Natural killer cell treated with Interleukin-12 subunit alpha and Interleukin-12 subunit beta and Interleukin-15 and Interleukin-18, amount 100 ng/mL, for 72 hours (primary cell): ENCODE data around the gene RAPGEF5. TPM values are rescaled to one million over a fixed set of nuclear protein-coding genes. Genes with fewer than 3 reads are reported as not detected.

Experiments used
- ATAC-seq, 2 donors: fragments of 150-1000 bp; cut with Tn5 transposase in 1 of 2; sonication (Bioruptor Pico), chemical (Tn5 transposase) in 1 of 2; 2 replicates each; pipeline ENCODE4 v1.10.0; 2021
- DNase-seq: peaks from one replicate; pipeline ENCODE4 v3.0.0; 2022; ENCODE audit warnings: low spot score
- H3K27ac Mint-ChIP-seq, 2 donors: 1 replicate in 1 of 2; 2 replicates in 1 of 2; pipeline ENCODE4 v1.8.0; 2022; ENCODE audit warnings: mixed read lengths in 2 of 2, mild to moderate bottlenecking in 1 of 2, moderate library complexity in 1 of 2
- H3K27me3 Mint-ChIP-seq, 2 donors: 1 replicate in 1 of 2; 2 replicates in 1 of 2; pipeline ENCODE4 v1.8.0; 2022; ENCODE audit warnings: mixed read lengths in 2 of 2
- H3K36me3 Mint-ChIP-seq: one replicate; pipeline ENCODE4 v1.8.0; 2022; ENCODE audit warnings: mixed read lengths
- H3K4me1 Mint-ChIP-seq, 2 donors: 1 replicate in 1 of 2; 2 replicates in 1 of 2; pipeline ENCODE4 v1.8.0; 2022; ENCODE audit warnings: low read depth in 2 of 2, mixed read lengths in 2 of 2, mild to moderate bottlenecking in 1 of 2
- H3K4me3 Mint-ChIP-seq: one replicate; pipeline ENCODE4 v1.8.0; 2022; ENCODE audit warnings: mixed read lengths
- H3K9me3 Mint-ChIP-seq: 2 replicates; pipeline ENCODE4 v1.8.0; 2022; ENCODE audit warnings: mixed read lengths
- total RNA-seq, 2 donors: library from RNA; stranded (reverse); gene quantifications; one replicate each; pipeline ENCODE4 v1.2.3, GENCODE V29; 2022

The RAPGEF5 gene
- total RNA-seq, 2 donors from 2014 or later = 0.26 to 1.1 TPM

DNA sequence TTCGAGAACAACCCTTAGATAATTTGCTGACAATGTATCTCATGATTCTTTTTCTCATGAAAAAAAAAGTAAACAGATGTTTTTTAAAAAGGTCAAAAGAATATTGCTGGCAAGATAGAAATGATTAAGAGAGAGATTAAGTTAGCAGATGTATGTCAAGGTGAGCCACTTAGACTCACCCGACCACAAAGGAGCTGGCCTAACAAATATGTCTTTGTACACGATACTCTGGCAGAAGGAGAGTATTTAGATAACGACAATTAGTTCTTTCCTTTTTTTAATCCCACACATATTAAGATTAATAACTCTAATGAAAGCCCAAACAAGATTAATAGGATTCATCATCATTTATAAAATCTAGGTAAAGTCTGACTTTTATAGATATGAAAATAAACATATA, 156.7 kb downstream of the RAPGEF5 start:
- no peak for DNase-seq
- H3K4me1 Mint-ChIP-seq = no peaks in the 10 kb centered on the region
- H3K9me3 Mint-ChIP-seq = no peaks in the 10 kb centered on the region
- ATAC-seq = no peak
- peaks cover 6 to 14% of the 10 kb centered on the region in 2 donors for H3K27me3 Mint-ChIP-seq
- no peak overlapping the region for H3K4me3 Mint-ChIP-seq
- no peak overlapping the region for H3K27ac Mint-ChIP-seq
- H3K36me3 Mint-ChIP-seq = no peaks in the 10 kb centered on the region

DNA sequence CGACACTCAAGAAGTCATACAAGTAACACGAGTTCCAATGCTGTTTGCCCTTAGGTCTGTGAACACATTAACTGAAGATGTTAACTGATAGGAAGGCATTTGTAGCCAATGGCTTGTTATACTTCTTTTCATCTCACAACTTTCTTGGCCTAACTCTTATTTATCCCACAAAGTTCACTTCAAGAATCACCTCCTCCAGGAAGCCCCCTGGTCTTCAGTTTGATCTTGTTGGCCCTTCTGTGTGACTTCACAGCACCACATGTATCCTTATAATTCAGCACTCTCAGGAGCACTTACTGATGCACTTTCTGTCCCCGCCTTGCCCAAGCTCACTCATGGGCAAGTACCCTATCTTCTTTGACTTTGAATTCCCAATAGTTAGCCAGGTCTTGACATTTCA, 159.6 kb downstream of the RAPGEF5 start:
- Mint-ChIP-seq H3K36me3 (no peaks in the 10 kb centered on the region), H3K4me1 (no peaks in the 10 kb centered on the region), H3K9me3 (no peaks in the 10 kb centered on the region), H3K27ac (no peak overlapping the region), H3K27me3 (peaks cover 1 to 5% of the 10 kb centered on the region in 2 donors), H3K4me3 (no peak overlapping the region)
- DNase-seq (no peak), ATAC-seq (no peak)

DNA sequence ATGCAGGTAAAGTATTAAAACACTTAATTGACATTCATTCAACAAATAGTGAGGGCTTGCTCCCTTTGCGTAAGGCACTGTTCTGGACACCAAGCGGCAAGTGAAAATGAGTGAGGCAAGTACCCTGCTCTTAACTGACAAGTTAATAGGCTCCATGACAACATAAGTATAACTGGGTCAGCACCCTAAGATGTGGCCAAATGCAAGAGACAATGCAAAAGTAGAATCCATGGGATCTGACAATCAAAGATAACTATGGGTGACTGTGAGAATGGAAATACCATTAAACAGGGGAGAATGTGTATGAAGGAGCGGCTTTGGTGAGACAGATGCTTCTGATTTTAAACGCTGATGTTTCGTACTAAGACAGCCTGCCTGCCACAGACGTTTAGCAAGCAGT, 160.5 kb downstream of the RAPGEF5 start:
- no peak for DNase-seq
- Mint-ChIP-seq H3K27me3 (peaks cover 2 to 5% of the 10 kb centered on the region in 2 donors), H3K9me3 (no peaks in the 10 kb centered on the region), H3K36me3 (no peaks in the 10 kb centered on the region), H3K4me3 (no peak overlapping the region), H3K4me1 (no peaks in the 10 kb centered on the region), H3K27ac (no peak overlapping the region)
- ATAC-seq = no peak

GRCh38 chr7:22195397-22196172, 161.4 kb downstream of the RAPGEF5 start:
- DNase-seq (no peak), ATAC-seq (no peak)
- Mint-ChIP-seq H3K27ac (no peak overlapping the region), H3K36me3 (no peaks in the 10 kb centered on the region), H3K9me3 (no peaks in the 10 kb centered on the region), H3K27me3 (peaks cover 2 to 5% of the 10 kb centered on the region in 2 donors), H3K4me1 (no peaks in the 10 kb centered on the region), H3K4me3 (no peak overlapping the region)

DNA sequence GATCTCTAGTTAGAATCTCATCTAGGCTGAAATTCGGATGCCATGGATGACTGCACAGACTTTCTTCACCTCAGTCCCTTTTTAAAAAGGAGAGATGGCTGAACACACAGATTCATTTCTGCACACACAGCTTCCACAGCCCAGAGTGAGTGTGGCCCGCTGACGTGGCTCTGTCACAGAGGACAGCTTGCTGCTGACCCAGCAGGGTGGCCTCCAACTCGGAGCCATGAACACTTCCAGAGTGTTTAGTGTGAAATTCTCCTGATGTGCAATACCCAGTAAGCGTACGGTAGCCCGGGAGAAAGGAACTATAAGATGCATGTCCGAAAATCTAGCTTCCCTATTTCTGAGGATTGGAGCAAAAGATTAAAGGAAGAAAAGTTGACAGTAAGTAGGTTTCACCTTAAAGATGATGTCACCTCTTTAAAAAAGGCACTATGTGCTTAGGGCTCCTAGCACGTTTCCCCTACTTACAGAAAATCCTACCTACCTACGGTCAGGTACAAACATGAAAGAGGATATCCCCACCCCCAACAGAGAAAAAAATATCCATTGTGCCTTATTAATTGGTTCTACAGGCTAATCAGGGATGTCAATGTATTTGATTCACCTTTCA, 162.2 kb downstream of the RAPGEF5 start:
- Mint-ChIP-seq H3K27me3 (peaks cover 2 to 5% of the 10 kb centered on the region in 2 donors), H3K27ac (no peak overlapping the region), H3K9me3 (no peaks in the 10 kb centered on the region), H3K4me3 (no peak overlapping the region), H3K4me1 (no peaks in the 10 kb centered on the region), H3K36me3 (no peaks in the 10 kb centered on the region)
- DNase-seq = no peak
- ATAC-seq = no peak

DNA sequence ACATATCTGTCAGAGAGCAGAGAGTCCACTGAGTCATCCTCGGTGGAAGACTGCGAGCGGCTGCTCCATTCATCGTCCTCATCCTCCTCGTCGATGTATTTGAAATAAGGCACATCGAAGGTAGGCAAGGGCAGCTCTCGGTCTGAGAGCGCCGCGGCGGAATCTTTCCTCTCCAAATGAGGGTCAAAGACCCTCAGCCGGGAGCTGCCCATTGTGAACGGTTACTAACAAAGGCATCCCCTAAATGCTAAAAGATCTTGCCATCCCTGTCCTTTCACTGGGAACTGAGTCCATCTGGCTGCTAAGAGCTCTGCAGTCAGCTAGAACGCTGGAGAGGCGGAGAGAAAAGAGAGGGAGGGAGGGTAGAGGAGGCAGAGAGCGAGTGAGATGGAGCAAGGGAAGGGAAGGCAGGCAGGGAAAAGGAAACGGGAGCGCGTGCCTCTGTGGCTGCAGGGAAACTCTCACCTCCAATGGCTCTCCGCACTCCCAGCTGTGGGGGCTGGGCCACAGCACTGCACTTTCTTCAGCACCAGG, 163.4 kb downstream of the RAPGEF5 start:
- no peak overlapping the region for H3K27ac Mint-ChIP-seq
- H3K36me3 Mint-ChIP-seq = no peaks in the 10 kb centered on the region
- no peak for DNase-seq

GRCh38 chr7:22192801-22193200, 164.2 kb downstream of the RAPGEF5 start:
- no peak for ATAC-seq
- no peak overlapping the region for H3K4me3 Mint-ChIP-seq
- no peaks in the 10 kb centered on the region for H3K4me1 Mint-ChIP-seq

More for the DNA sequence above, 163.4 kb downstream of the RAPGEF5 start:
- Mint-ChIP-seq H3K4me1 (no peaks in the 10 kb centered on the region), H3K4me3 (no peak overlapping the region), H3K27me3 (peaks cover 2 to 3% of the 10 kb centered on the region in 2 donors), H3K9me3 (no peaks in the 10 kb centered on the region)
- no peak for ATAC-seq

DNA sequence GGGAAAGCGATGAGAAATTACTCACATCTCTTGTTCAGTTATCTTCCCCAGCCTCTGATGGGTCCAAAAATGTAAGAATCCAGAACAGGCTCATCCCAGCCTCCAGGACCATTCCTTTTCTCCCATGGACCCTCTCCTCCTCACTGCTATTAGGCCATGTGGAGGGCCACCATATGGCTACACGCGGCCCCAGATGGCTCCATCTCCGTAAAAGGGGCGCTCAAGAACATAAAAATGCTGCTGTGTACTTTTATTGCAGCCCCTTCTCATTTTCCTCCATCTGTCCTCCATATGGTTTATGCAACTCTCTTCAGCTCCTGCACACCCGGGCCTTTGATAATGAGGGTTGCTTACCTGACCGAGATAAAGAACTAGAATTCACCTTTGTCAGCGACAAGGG, 166.2 kb downstream of the RAPGEF5 start:
- H3K27ac Mint-ChIP-seq = no peak overlapping the region
- DNase-seq (no peak), ATAC-seq (no peak)
- H3K9me3 Mint-ChIP-seq = no peaks in the 10 kb centered on the region
- H3K36me3 Mint-ChIP-seq = no peaks in the 10 kb centered on the region
- H3K4me1 Mint-ChIP-seq = no peaks in the 10 kb centered on the region
- H3K27me3 Mint-ChIP-seq = peaks cover 0 to 2% of the 10 kb centered on the region in 2 donors
- H3K4me3 Mint-ChIP-seq = no peak overlapping the region

More at GRCh38 chr7:22192801-22193200, 164.2 kb downstream of the RAPGEF5 start:
- DNase-seq = no peak
- Mint-ChIP-seq H3K9me3 (no peaks in the 10 kb centered on the region), H3K36me3 (no peaks in the 10 kb centered on the region), H3K27ac (no peak overlapping the region), H3K27me3 (peaks cover 0 to 2% of the 10 kb centered on the region in 2 donors)

GRCh38 chr7:22189741-22190140, 167.2 kb downstream of the RAPGEF5 start:
- no peak overlapping the region for H3K4me3 Mint-ChIP-seq
- ATAC-seq (no peak), DNase-seq (no peak)
- H3K9me3 Mint-ChIP-seq = no peaks in the 10 kb centered on the region
- H3K36me3 Mint-ChIP-seq = peaks cover 4% of the 10 kb centered on the region
- no peaks in the 10 kb centered on the region for H3K4me1 Mint-ChIP-seq
- H3K27me3 Mint-ChIP-seq = peaks cover 4 to 7% of the 10 kb centered on the region in 2 donors
- no peak overlapping the region for H3K27ac Mint-ChIP-seq

DNA sequence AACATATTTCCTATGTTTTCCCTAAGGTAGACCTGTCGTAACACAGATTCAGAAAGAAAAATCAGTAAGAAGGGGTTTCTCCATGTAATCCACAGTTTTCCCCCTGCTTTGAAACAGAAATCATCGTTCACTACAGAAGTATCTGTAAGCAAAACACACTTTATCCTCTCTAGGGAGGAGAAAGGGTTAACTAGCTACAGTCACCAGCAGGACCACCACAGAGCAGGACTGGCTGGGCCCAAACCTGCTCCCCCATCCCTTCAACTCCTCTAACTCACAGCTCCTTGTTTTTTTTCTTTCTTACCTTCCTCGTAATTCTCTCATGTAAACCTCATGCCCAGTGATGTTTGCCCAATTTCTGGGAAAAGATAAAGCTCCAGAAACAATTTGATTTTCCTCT, 167.7 kb downstream of the RAPGEF5 start:
- H3K9me3 Mint-ChIP-seq = no peaks in the 10 kb centered on the region
- H3K36me3 Mint-ChIP-seq = peaks cover 7% of the 10 kb centered on the region
- no peaks in the 10 kb centered on the region for H3K4me1 Mint-ChIP-seq
- DNase-seq = no peak
- H3K27me3 Mint-ChIP-seq = peaks cover 9 to 11% of the 10 kb centered on the region in 2 donors
- no peak overlapping the region for H3K27ac Mint-ChIP-seq
- H3K4me3 Mint-ChIP-seq = no peak overlapping the region
- no peak for ATAC-seq

GRCh38 chr7:22187691-22188348, 169.1 kb downstream of the RAPGEF5 start:
- Mint-ChIP-seq H3K9me3 (no peaks in the 10 kb centered on the region), H3K36me3 (peaks cover 7% of the 10 kb centered on the region), H3K27me3 (peaks cover 10 to 11% of the 10 kb centered on the region in 2 donors), H3K4me3 (no peak overlapping the region), H3K4me1 (peaks cover 0 to 7% of the 10 kb centered on the region in 2 donors), H3K27ac (no peak overlapping the region)
- ATAC-seq (no peak), DNase-seq (no peak)

GRCh38 chr7:22185559-22185958, 171.4 kb downstream of the RAPGEF5 start:
- no peaks in the 10 kb centered on the region for H3K9me3 Mint-ChIP-seq
- peaks cover 0 to 26% of the 10 kb centered on the region in 2 donors for H3K4me1 Mint-ChIP-seq
- DNase-seq (no peak), ATAC-seq (no peak)
- H3K27me3 Mint-ChIP-seq = peaks cover 16 to 19% of the 10 kb centered on the region in 2 donors
- no peak overlapping the region for H3K4me3 Mint-ChIP-seq
- H3K36me3 Mint-ChIP-seq = peaks cover 10% of the 10 kb centered on the region
- no peak overlapping the region for H3K27ac Mint-ChIP-seq

DNA sequence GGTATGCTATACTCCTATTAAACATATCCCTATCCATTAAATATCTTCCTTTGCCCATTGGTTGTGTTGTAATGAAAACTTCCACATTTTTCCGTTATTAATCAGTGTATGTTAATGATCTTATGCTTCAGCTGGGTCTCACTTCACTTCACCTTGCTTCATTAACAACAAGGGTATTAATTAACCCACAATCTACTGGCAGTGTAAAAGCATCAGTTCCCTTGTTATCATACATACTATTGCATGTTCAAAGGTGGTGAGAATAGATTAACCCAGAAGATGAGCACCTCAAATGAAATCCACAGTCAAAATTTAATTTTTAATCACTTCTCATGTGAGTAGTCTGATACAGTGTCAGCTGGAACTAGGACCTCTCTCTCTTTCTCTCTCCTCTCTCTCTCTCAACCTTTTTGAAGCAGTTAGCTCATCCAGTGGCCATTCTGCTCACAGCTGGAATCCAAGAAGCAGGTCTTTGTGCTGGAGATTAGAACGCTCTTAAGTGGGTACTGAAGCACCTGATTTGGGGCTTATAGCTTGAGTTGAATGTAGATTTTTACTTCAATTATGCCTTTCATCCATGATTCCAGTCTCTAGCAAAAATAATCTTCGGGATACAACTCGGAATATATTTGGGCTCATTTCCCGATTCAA, 172.3 kb downstream of the RAPGEF5 start:
- Mint-ChIP-seq H3K9me3 (no peaks in the 10 kb centered on the region), H3K4me3 (no peak overlapping the region), H3K36me3 (peaks cover 12% of the 10 kb centered on the region), H3K27me3 (peaks cover 19% of the 10 kb centered on the region in 2 donors), H3K4me1 (peaks cover 0 to 31% of the 10 kb centered on the region in 2 donors), H3K27ac (no peak overlapping the region)
- DNase-seq (no peak), ATAC-seq (no peak)
